Stimulated activated CD4-positive, alpha-beta T cell treated with anti-CD3 and anti-CD28 coated beads, Interleukin-12 subunit alpha, Interleukin-12 subunit beta, amount 100 ng/mL, for 48 hours (primary cell): ENCODE measurements around the gene FGD2.
"Not testable (repeated sequence)": the region's sequence is repeated elsewhere in the genome, so short reads cannot be mapped to it uniquely, and the experiment has no call there.

ENCODE experiments used
- DNase-seq, 3 donors: peaks; one replicate each; pipeline ENCODE4 v3.0.0-alpha.2; 2020; ENCODE audit warnings: low read depth in 2 of 3, low spot score in 1 of 3

Gene FGD2

GRCh38 chr6:37057678-37058077, 52.2 kb downstream of the FGD2 start:
- DNase-seq: no peak

- no peak for DNase-seq
Observed at GRCh38 chr6:37058084-37058586, 52.7 kb downstream of the FGD2 start.

- not testable (repeated sequence) for DNase-seq
Observed at GRCh38 chr6:37058984-37059343, 53.5 kb downstream of the FGD2 start.

- DNase-seq: no peak
Observed at GRCh38 chr6:37059344-37060194, 54.1 kb downstream of the FGD2 start.

- no peak for DNase-seq
Observed at GRCh38 chr6:37060195-37060559, 54.7 kb downstream of the FGD2 start.

- no peak for DNase-seq
Observed at GRCh38 chr6:37061157-37061804, 55.8 kb downstream of the FGD2 start.

- DNase-seq: no peak
Observed at GRCh38 chr6:37062424-37062823, 57.0 kb downstream of the FGD2 start.

GRCh38 chr6:37068356-37069270, 63.2 kb downstream of the FGD2 start:
- DNase-seq: no peak

- no peak for DNase-seq
Observed at GRCh38 chr6:37069639-37070038, 64.2 kb downstream of the FGD2 start.

- no peak for DNase-seq
Observed at GRCh38 chr6:37072526-37072925, 67.1 kb downstream of the FGD2 start.

- DNase-seq: no peak
Observed at GRCh38 chr6:37074053-37074827, 68.8 kb downstream of the FGD2 start.

GRCh38 chr6:37077191-37077904, 71.9 kb downstream of the FGD2 start:
- DNase-seq: no peak

GRCh38 chr6:37077905-37078296, 72.4 kb downstream of the FGD2 start:
- DNase-seq: no peak
